Measurements from ENCODE around the gene KLHL5.

- TF ChIP-seq CTCF (IDR thresholded peaks at IDR 0.05) (no peak), POLR2A (IDR thresholded peaks at IDR 0.05) (no peak)
Observed at GRCh38 chr4:39118034-39118658, 56.1 kb downstream of the KLHL5 start.
